DMS153 treated with DMSO at 0.1 percent for 48 hours (cell line): ENCODE results near the gene SUCLG2.

Experiments
- DNase-seq: peaks from one replicate; lab custom pipeline; 2025; ENCODE audit not compliant: unreplicated experiment; lab: John Stamatoyannopoulos, UW

The SUCLG2 gene

GRCh38 chr3:67649681-67650080, 4.7 kb downstream of the SUCLG2 start:
- no peak for DNase-seq

- no peak for DNase-seq
Observed at GRCh38 chr3:67648701-67649100, 5.7 kb downstream of the SUCLG2 start.

- no peak for DNase-seq
Observed at GRCh38 chr3:67648229-67648628, 6.2 kb downstream of the SUCLG2 start.

DNA sequence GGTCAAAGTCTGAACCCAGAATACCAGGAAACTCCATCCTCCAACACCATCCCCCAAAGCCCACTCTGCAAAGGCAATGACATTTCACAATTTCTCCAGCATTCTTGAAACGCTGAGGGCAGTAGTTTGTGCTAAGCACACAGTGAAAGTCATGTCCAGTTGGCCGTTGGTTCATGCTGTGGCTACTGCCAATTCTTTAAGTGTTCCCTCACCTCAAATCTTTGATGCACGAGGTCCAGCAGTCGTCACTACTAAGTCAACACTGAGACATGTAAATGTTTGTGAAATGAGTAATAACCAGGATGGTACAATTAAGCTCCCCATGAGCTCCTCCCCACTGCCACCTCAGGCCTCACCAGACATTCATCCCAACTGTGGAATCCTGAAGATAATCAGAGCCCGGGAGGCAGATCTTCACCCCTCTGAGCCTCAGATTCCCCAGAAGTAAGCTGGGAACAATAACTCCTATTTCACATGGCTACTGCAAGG, 7.0 kb downstream of the SUCLG2 start:
- DNase-seq, result no peak

DNA sequence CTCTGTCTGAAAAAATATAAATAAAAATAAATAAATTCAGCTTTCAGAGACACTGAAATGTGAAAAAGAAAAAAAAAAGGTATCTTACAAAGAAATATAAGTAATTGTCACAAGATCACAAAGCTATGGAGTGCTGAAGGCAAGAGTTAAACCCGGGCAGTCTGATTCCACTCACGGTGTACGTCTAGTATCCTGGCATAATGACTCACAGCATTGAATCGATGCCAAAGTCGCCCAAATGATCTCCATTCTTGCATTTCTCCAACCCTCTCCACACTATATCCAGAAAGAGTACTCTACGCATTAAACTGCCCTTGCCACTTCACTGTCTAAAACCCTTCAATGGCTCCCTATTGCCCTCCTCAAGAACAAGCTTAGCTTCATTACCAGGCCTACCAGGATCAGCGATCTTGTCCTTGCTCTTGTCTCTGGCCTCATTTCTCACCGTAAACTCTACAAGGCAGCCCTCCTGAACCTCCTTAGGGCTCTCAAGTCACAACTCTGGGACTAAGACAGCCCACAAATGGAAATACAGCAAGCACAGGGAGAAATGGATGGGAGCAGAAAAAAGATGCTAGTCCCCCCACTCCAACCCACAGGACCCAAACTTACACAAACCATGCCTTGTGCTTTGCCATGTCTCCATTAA, 7.7 kb downstream of the SUCLG2 start:
- DNase-seq, result no peak

- DNase-seq, result no peak
Observed at GRCh38 chr3:67644827-67645226, 9.6 kb downstream of the SUCLG2 start.

GRCh38 chr3:67642734-67643133, 11.7 kb downstream of the SUCLG2 start:
- no peak for DNase-seq

DNA sequence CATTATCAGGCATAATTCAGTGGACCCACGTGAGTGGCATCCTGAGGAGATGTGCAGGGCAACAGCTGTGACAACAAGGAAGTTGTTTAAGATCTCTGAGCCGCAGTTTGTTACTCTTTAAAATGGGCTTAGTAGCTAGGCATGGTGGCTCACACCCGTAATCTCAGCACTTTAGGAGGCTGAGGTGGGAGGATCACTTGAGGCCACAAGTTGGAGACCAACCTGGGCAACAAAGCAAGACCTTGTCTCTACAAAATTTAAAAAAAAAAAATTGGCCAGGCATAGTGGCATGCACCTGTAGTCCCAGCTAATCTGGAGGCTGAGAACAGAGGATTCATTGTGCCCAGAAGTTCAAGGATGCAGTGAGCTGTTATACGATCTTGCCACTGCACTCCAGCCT, 12.2 kb downstream of the SUCLG2 start:
- DNase-seq, result no peak

DNA sequence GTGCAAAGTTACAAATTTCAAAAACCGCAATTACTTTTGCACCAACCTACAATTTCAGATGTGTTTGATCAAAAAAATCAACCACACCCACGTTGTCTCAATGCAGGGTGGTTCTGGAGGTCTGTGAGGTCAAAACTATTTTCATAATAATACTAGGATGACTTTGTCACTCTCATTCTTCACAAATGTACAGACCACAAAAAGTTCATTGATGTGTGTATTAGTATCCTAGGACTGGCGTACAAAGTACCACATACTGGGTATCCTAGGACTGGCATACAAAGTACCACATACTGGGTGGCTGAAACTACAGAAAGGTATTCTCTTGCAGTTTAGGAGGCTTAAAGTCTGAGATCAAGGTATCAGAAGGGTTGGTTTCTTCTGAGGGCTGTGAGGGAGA, 13.0 kb downstream of the SUCLG2 start:
- DNase-seq, result no peak

GRCh38 chr3:67640023-67640660, 14.3 kb downstream of the SUCLG2 start:
- DNase-seq, result no peak

DNA sequence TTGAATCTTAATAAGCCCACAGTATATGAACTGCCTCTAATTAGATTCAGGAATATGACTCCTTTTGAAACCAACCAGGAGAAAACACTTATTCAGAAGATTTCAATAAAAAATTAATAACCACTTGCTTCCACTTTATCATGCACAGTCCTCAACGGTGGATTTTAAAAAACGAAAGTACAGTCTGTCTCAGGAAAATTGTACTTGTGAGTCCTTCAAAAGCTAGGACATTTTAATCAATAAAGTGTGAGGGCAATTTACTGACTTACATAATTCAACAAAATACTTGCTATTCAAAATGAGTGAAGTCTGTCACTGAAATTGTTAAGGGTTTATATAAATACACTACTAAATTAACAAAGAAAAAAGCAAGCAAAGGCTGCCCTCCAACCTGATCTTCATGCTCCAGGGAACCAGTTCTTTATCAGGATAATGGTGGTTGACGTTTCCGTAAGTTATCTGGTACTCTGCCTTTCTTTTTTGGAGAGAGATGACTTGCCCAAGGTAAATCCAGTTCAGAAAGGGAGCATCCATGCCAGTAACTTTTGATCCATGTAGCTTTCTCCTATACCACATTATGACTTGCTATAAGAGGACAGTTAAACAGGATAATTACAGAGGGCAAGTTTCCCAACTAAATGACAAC, 17.0 kb downstream of the SUCLG2 start:
- no peak for DNase-seq

GRCh38 chr3:67635806-67636205, 18.6 kb downstream of the SUCLG2 start:
- no peak for DNase-seq

DNA sequence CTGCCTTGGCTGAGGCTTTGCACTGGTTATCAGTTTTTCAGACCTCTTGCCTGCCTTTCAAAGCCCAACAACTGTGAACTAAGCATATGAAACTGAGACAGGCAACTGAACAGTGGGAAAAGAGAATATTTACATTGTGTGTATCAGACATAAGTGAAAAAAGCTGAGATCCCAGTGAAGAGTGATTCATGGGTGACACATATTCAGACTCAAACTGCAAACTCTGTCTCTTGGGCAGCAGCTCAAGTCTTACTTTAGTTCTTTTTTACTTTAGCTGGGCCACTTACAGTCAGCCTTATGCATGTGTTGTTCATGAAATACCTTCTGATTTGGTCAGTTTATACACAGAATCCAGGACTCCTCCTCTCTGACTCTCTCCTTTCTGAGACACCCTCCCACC, 19.2 kb downstream of the SUCLG2 start:
- DNase-seq, result no peak

GRCh38 chr3:67630666-67631362, 23.6 kb downstream of the SUCLG2 start:
- no peak for DNase-seq

DNA sequence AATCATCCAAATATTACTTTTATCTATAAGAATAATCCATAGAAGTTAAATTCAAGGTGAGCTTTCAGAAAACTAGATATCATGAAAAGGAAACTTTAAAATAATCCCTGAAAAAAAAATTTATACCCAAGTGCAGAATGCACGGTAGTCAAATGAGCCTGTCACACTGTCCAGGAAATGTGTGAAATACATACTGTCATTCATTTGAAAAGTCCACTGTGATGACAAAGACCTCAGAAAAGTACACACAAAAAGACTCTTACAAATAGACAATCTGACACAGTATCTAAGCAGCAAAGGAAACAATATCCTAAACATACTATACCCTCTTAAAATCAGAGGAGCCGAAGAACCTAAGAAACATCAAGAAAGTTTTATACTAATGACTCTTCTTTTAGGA, 29.7 kb downstream of the SUCLG2 start:
- no peak for DNase-seq

GRCh38 chr3:67624078-67624477, 30.3 kb downstream of the SUCLG2 start:
- no peak for DNase-seq

- no peak for DNase-seq
Observed at GRCh38 chr3:67622652-67623051, 31.8 kb downstream of the SUCLG2 start.

GRCh38 chr3:67620869-67621268, 33.5 kb downstream of the SUCLG2 start:
- no peak for DNase-seq

DNA sequence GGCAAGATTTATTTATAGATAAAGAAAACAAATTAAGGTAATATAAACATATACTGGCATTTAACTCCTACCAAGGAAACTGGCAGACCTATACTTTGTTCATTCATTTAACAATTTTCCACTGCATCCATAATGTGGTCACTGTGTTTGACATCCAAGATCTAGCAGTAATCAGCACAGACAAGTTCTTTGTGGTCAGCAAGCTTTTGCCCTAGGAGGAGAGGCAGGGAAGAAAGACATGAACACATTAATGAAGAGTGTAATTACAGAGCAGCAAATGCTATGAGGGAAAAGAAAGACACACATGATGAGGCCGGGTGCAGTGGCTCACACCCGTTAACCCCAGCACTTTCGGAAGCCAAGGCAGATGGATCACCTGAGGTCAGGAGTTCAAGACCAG, 34.4 kb downstream of the SUCLG2 start:
- no peak for DNase-seq

DNA sequence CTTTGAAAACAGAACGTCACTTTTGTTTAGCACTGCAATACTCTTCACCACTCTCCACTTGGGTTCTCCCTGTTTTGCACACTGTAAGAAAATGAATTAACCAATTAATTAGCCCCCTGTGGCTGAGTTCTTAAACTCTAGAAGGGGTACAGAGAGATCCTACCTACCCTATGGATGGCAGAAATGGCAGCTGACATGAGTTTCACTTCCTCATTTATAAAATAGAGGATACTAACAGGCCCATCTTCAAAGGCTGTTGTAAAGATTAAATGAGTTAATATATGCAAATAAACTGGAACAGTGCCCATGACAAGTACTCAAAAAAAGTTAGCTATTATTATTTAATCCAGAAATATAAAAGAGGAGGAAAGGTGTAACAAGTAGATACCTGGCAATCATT, 36.9 kb downstream of the SUCLG2 start:
- no peak for DNase-seq

DNA sequence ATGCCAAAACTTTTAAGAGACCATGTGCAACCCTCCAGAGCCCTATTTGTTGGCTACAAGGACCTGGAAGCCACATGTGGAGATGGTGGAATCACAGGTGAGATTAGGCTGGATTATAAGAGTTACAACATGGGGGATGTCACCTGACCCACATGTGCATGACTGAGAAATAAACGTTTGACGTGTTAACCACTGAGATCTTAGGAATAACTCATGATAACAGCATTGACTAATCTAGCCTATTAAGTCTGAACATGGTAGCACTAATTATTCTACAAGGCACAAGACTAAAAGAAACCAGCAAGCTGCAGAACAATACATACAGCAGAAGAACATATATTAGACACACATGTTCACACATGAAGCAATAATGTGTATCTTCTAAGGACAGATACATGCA, 38.4 kb downstream of the SUCLG2 start:
- no peak for DNase-seq

DNA sequence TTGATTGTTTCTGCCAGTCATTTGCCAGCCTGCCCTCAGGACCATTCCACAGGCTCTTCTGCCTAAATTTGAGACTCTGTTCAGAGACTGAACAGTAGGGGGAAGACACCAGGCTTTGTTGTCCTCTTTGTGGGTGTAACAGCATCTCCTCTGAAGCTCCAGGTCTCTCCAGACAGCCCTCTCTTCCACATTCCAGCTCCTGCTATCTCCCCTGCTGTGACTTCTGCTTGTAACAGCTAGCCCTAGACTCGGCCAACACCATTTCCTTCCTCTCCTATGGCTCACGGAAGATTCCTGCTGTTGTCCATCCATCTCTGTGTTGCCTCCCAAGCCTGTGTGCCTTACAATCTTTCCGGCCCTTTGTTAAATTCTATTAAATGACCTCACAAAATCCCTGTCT, 40.2 kb downstream of the SUCLG2 start:
- no peak for DNase-seq
